IMR-90 (cell line): ENCODE data around the gene ELANE. TPM values are rescaled to one million over a fixed set of nuclear protein-coding genes. Genes with fewer than 3 reads are reported as not detected.

Experiments
- ATAC-seq: fragments of 200-7000 bp; cut with Tn5 transposase; 2 replicates; pipeline ENCODE4 v1.9.1; 2020; ENCODE audit warnings: low read depth, mild to moderate bottlenecking, moderate library complexity
- BruUV-seq: library from RNA; stranded (reverse); fragments of 400-500 nt; replicated peaks from 2 replicates; lab custom pipeline; 2021; lab: Mats Ljungman, UMichigan
- CTCF ChIA-PET: fragments of 300-600 bp; formaldehyde crosslinking; extraction: SDS; loops from one replicate; lab custom pipeline; 2021; ENCODE audit warnings: antibody characterized with exemption; lab: Yijun Ruan, JAX
- POLR2A ChIA-PET: fragments of 300-600 bp; sonication (Branson Sonifier 250); formaldehyde crosslinking; loops from one replicate; lab custom pipeline; 2022; ENCODE audit warnings: antibody characterized with exemption; ENCODE audit not compliant: unreplicated experiment; lab: Charles Lee
- DNase-seq: peaks from one replicate; pipeline ENCODE4 v3.0.0; 2013
- H2AFZ ChIP-seq: replicated peaks from 2 replicates; pipeline ENCODE3; 2013; ENCODE audit warnings: low read length, mild to moderate bottlenecking; ENCODE audit not compliant: poor library complexity
- H2AK5ac ChIP-seq: 2 replicates; pipeline ENCODE4 v1.6.1; 2013; ENCODE audit warnings: low read depth, low read length, inconsistent platforms
- H2AK9ac ChIP-seq: replicated peaks from 2 replicates; pipeline ENCODE3; 2013; ENCODE audit warnings: mild to moderate bottlenecking, low read depth, low read length, moderate library complexity; ENCODE audit not compliant: poor library complexity
- H2BK120ac ChIP-seq: 2 replicates; pipeline ENCODE4 v1.6.1; 2013; ENCODE audit warnings: low read depth, low read length, inconsistent platforms
- H2BK15ac ChIP-seq: 3 replicates; pipeline ENCODE4 v1.6.1; 2013; ENCODE audit warnings: low read depth, low read length, inconsistent platforms
- H2BK20ac ChIP-seq: 2 replicates; pipeline ENCODE4 v1.6.1; 2013; ENCODE audit warnings: low read depth, mild to moderate bottlenecking, inconsistent platforms, low read length, moderate library complexity
- H2BK5ac ChIP-seq: 2 replicates; pipeline ENCODE4 v1.6.1; 2013; ENCODE audit warnings: mild to moderate bottlenecking, low read depth, low read length, inconsistent platforms; ENCODE audit not compliant: poor library complexity, severe bottlenecking
- H3K14ac ChIP-seq: replicated peaks from 2 replicates; pipeline ENCODE4 v1.6.1; 2013; ENCODE audit warnings: low read depth, low read length, inconsistent platforms
- H3K18ac ChIP-seq: 2 replicates; pipeline ENCODE4 v1.6.1; 2013; ENCODE audit warnings: low read depth, low read length, control low read depth
- H3K23ac ChIP-seq: 2 replicates; pipeline ENCODE4 v1.6.1; 2013; ENCODE audit warnings: low read depth, low read length, inconsistent platforms
- H3K27ac ChIP-seq: 2 replicates; pipeline ENCODE4 v1.5.1; 2013; ENCODE audit warnings: mild to moderate bottlenecking, control low read depth, low read length; ENCODE audit not compliant: insufficient read depth
- H3K27me3 ChIP-seq: 2 replicates; pipeline ENCODE4 v1.6.1; 2013; ENCODE audit warnings: low read length; ENCODE audit not compliant: control insufficient read depth, insufficient read depth
- H3K36me3 ChIP-seq: 2 replicates; pipeline ENCODE4 v1.6.1; 2013; ENCODE audit warnings: low read length, mixed read lengths; ENCODE audit not compliant: control insufficient read depth, insufficient read depth
- H3K4ac ChIP-seq: 2 replicates; pipeline ENCODE4 v1.6.1; 2013; ENCODE audit warnings: low read depth, low read length, inconsistent platforms
- H3K4me1 ChIP-seq: 2 replicates; pipeline ENCODE4 v1.6.1; 2013; ENCODE audit warnings: low read length, mixed read lengths; ENCODE audit not compliant: control insufficient read depth, insufficient read depth
- H3K4me2 ChIP-seq: 2 replicates; pipeline ENCODE4 v1.6.1; 2013; ENCODE audit warnings: low read depth, mild to moderate bottlenecking, control low read depth, low read length, moderate library complexity
- H3K4me3 ChIP-seq: 2 replicates; pipeline ENCODE4 v1.5.1; 2013; ENCODE audit warnings: low read depth, mild to moderate bottlenecking, control low read depth, low read length, moderate library complexity; ENCODE audit not compliant: insufficient read depth
- H3K56ac ChIP-seq: 2 replicates; pipeline ENCODE4 v1.6.1; 2013; ENCODE audit warnings: low read length, inconsistent platforms; ENCODE audit not compliant: insufficient read depth; ENCODE audit errors: extremely low read depth
- H3K79me1 ChIP-seq, 2 experiments: 2 replicates each; pipeline ENCODE4 v1.6.1; 2013; ENCODE audit warnings: low read length in 2 of 2, inconsistent platforms in 1 of 2, low read depth in 1 of 2
- H3K9ac ChIP-seq: 2 replicates; pipeline ENCODE4 v1.6.1; 2013; ENCODE audit warnings: low read depth, low read length, control low read depth
- H3K9me1 ChIP-seq: 2 replicates; pipeline ENCODE4 v1.6.1; 2013; ENCODE audit warnings: low read length, inconsistent platforms; ENCODE audit not compliant: insufficient read depth
- H3K9me3 ChIP-seq: 2 replicates; pipeline ENCODE4 v1.6.1; 2013; ENCODE audit warnings: low read length; ENCODE audit not compliant: control insufficient read depth, insufficient read depth
- H4K20me1 ChIP-seq: 2 replicates; pipeline ENCODE4 v1.6.1; 2013; ENCODE audit warnings: low read length, inconsistent platforms; ENCODE audit not compliant: insufficient read depth
- H4K5ac ChIP-seq: 2 replicates; pipeline ENCODE4 v1.6.1; 2013; ENCODE audit warnings: mild to moderate bottlenecking, low read depth, low read length, control low read depth
- H4K8ac ChIP-seq, 2 experiments: 2 replicates each; pipeline ENCODE4 v1.6.1; 2013; ENCODE audit warnings: low read depth in 2 of 2, low read length in 2 of 2, control low read depth in 1 of 2, inconsistent platforms in 1 of 2
- H4K91ac ChIP-seq: 2 replicates; pipeline ENCODE4 v1.6.1; 2013; ENCODE audit warnings: low read depth, low read length, inconsistent platforms; ENCODE audit not compliant: insufficient read depth
- BHLHE40 ChIP-seq: fragments of 150-350 bp; IDR thresholded peaks from 2 replicates; pipeline ENCODE4 v1.6.1; 2016; ENCODE audit warnings: mild to moderate bottlenecking, low read depth, low read length
- CTCF ChIP-seq: conservative IDR thresholded peaks from 2 replicates; pipeline ENCODE4 v1.5.1; 2012; ENCODE audit warnings: mild to moderate bottlenecking, low read depth, low read length, improper control_type of control experiment
- ELK1 ChIP-seq: fragments of 150-350 bp; IDR thresholded peaks from 2 replicates; pipeline ENCODE4 v1.6.1; 2016; ENCODE audit warnings: low read depth, mild to moderate bottlenecking, low read length, moderate library complexity, borderline replicate concordance
- MAZ ChIP-seq: IDR thresholded peaks from 2 replicates; pipeline ENCODE4 v1.6.1; 2012; ENCODE audit warnings: low read depth, mild to moderate bottlenecking, low read length, improper control_type of control experiment, moderate library complexity, borderline replicate concordance
- MXI1 ChIP-seq: IDR thresholded peaks from 2 replicates; pipeline ENCODE4 v1.6.1; 2012; ENCODE audit warnings: low read depth, mild to moderate bottlenecking, low read length, moderate library complexity, borderline replicate concordance
- NFE2L2 ChIP-seq: fragments of 150-350 bp; IDR thresholded peaks from 2 replicates; pipeline ENCODE4 v1.6.1; 2016; ENCODE audit warnings: low read depth, mild to moderate bottlenecking, low read length
- POLR2A ChIP-seq: IDR thresholded peaks from 2 replicates; pipeline ENCODE4 v1.6.1; 2012; ENCODE audit warnings: mild to moderate bottlenecking, low read depth, low read length
- RCOR1 ChIP-seq: IDR thresholded peaks from 2 replicates; pipeline ENCODE4 v1.6.1; 2012; ENCODE audit warnings: mild to moderate bottlenecking, low read length, improper control_type of control experiment; ENCODE audit not compliant: insufficient replicate concordance
- SMC3 ChIP-seq: fragments of 150-350 bp; IDR thresholded peaks from 2 replicates; pipeline ENCODE4 v1.6.1; 2016; ENCODE audit warnings: low read depth, mild to moderate bottlenecking, antibody characterized with exemption, low read length, moderate library complexity
- WGBS, 2 experiments: methylation state at CpG; one replicate each; pipeline versions ENCODE4 v1.1.5 to v1.1.7; 2013; ENCODE audit warnings: missing lambda C conversion rate in 2 of 2; ENCODE audit not compliant: insufficient read length in 1 of 2; ENCODE audit errors: extremely low coverage in 2 of 2; 5-methylcytosine and 5-hydroxymethylcytosine counted together
- dilution Hi-C: fragments of 300-500 bp; cut with HindIII; formaldehyde crosslinking; loops from one replicate; pipeline ENCODE4 v1.14.3; 2018; ENCODE audit warnings: low sequenced_read_pairs; ENCODE audit not compliant: unreplicated experiment
- in situ Hi-C: fragments of 300-500 bp; cut with MboI; formaldehyde crosslinking; loops from 3 replicates; pipeline ENCODE4 v1.14.3; 2019; ENCODE audit warnings: low sequenced_read_pairs, inconsistent platforms, mixed read lengths
- intact Hi-C: fragments of 100-400 bp; cut with micrococcal nuclease; formaldehyde crosslinking; loops from 2 replicates; pipeline ENCODE4 v1.10.0; 2022
- polyA plus RNA-seq, 3 experiments: library from polyadenylated mRNA; depleted of rRNA; stranded (reverse); fragments of >200 nt; gene quantifications; 2 replicates each; pipeline ENCODE4 v1.2.3, GENCODE V29; 2012; ENCODE audit warnings: low replicate concordance in 1 of 3
- total RNA-seq: library from RNA; depleted of rRNA; stranded (reverse); fragments of >200 nt; gene quantifications from 2 replicates; pipeline ENCODE4 v1.2.3, GENCODE V29; 2012

The ELANE gene
- total and polyA plus RNA-seq, 2 of the 4 experiments (the other 2 are of a cell fraction) = 0.27 TPM; not detected in 1

GRCh38 chr19:863315-863620, 11.2 kb downstream of the ELANE start:
- Histone ChIP-seq H3K56ac (no peak overlapping the region), H3K18ac (no peak overlapping the region), H2AFZ (peak overlapping the region; percentile 68), H2AK9ac (peak overlapping the region; percentile 78), H3K79me1 (peaks cover 5 to 10% of the 10 kb centered on the region in 2 experiments; a peak in 2 of 4 replicates), H3K9me1 (no peaks in the 10 kb centered on the region), H3K4me3 (no peak overlapping the region), H3K4me2 (no peak overlapping the region), H4K91ac (no peak overlapping the region), H3K14ac (no peak overlapping the region), H3K36me3 (peaks cover 10% of the 10 kb centered on the region), H3K27ac (no peak overlapping the region), H2BK20ac (no peak overlapping the region), H3K4ac (no peak overlapping the region), H4K20me1 (no peaks in the 10 kb centered on the region; the same call in 1 of the 2 replicates), H2BK15ac (no peak overlapping the region), H3K9me3 (no peaks in the 10 kb centered on the region), H2BK5ac (no peak overlapping the region), H2AK5ac (0 out of 2 replicates have a peak overlapping the region, but pooled peaks have one; percentile 16), H3K9ac (no peak overlapping the region), H3K27me3 (no peaks in the 10 kb centered on the region), H4K8ac (no peak overlapping the region), H3K23ac (no peak overlapping the region), H2BK120ac (no peak overlapping the region), H4K5ac (no peak overlapping the region), H3K4me1 (peaks cover 3% of the 10 kb centered on the region; the same call in 1 of the 2 replicates)
- ChIA-PET CTCF (interaction anchor here (0.6 kb wide), 1 partner anchor 18 kb away, joined by 9 read pairs; no protein-coding TSS in a partner anchor), POLR2A (interaction anchor here (0.5 kb wide), 1 partner anchor 183 kb away, joined by 22 read pairs; no protein-coding TSS in a partner anchor)
- ATAC-seq (no peak), DNase-seq (no peak)
- no CpG with 5 or more reads among the region's 7 CpGs for WGBS, 2 experiments
- dilution Hi-C loops = no loop called here
- TF ChIP-seq RCOR1 = no peak
- TF ChIP-seq SMC3 = no peak
- no peak for TF ChIP-seq MAZ
- TF ChIP-seq BHLHE40 = no peak
- TF ChIP-seq CTCF = no peak
- TF ChIP-seq MXI1 = no peak
- TF ChIP-seq ELK1 = no peak
- TF ChIP-seq NFE2L2 = no peak
- no peak for TF ChIP-seq POLR2A
- in situ Hi-C loops = no loop called here
- intact Hi-C loops = loop anchor here (10.0 kb wide), 1 partner anchor 198 kb away; the partner anchor contains the start of gene RNF126
- no TSS peak for BruUV-seq
